Measurements from ENCODE around the gene STARD9.
"Not testable (repeated sequence)": the region's sequence is repeated elsewhere in the genome, so short reads cannot be mapped to it uniquely, and the experiment has no call there.

The STARD9 gene

DNA sequence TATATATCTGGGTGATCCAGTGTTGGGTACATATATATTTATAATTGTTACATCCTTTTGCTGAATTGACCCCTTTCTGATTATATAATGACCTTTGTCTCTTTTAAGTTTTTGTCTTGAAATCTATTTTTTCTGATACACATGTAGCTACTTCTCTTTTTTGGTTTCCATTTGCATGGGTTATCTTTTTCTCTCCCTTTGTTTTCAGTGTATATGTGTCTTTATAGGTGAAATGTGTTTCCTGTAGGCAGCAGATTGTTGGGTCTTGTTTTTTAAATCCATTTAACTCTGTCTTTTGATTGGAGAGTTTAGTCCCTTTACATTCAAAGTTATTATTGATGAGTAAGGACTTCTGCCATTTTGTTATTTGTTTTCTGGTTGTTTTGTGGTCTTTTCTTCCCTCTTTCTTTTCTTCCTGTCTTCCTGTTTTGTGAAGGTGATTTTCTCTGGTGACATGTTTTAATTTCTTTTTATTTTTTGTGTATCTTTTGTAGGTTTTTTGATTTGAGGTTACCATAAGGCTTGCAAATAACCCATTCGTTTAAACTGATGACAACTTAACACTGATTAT, 56.8 kb downstream of the STARD9 start:
- H3K9ac ChIP-seq (ENCODE audit: low read depth, low read length), result no peak overlapping the region

GRCh38 chr15:42640109-42640508, 64.7 kb downstream of the STARD9 start:
- WGBS, result 90% methylated on average over 4 of the region's 4 CpGs
- H3K4me3 ChIP-seq (ENCODE audit: low read length), result no peak overlapping the region
- H3K36me3 ChIP-seq (ENCODE audit: insufficient read depth, low read length), result peaks cover 11% of the 10 kb centered on the region; the same call in 1 of the 2 replicates

More for the DNA sequence above, 56.8 kb downstream of the STARD9 start:
- Histone ChIP-seq H3K27me3 (ENCODE audit: insufficient read depth, low read length) (no peaks in the 10 kb centered on the region), H3K9me3 (ENCODE audit: insufficient read depth, low read depth, low read length) (no peaks in the 10 kb centered on the region), H3K4me1 (ENCODE audit: insufficient read depth, low read length) (no peaks in the 10 kb centered on the region), H3K36me3 (ENCODE audit: insufficient read depth, low read length) (no peaks in the 10 kb centered on the region), H3K27ac (ENCODE audit: low read depth, low read length) (no peak overlapping the region), H3K4me3 (ENCODE audit: low read length) (no peak overlapping the region)
- no CpG with 5 or more reads among the region's 1 CpG for WGBS

GRCh38 chr15:42650208-42651066, 75.0 kb downstream of the STARD9 start:
- no peaks in the 10 kb centered on the region for H3K9me3 ChIP-seq (ENCODE audit: insufficient read depth, low read depth, low read length)
- WGBS, result 72% methylated on average over 5 of the region's 5 CpGs
- no peak overlapping the region for H3K4me3 ChIP-seq (ENCODE audit: low read length)
- no peaks in the 10 kb centered on the region for H3K4me1 ChIP-seq (ENCODE audit: insufficient read depth, low read length)
- no peaks in the 10 kb centered on the region for H3K27me3 ChIP-seq (ENCODE audit: insufficient read depth, low read length)
- H3K9ac ChIP-seq (ENCODE audit: low read depth, low read length), result no peak overlapping the region
- H3K27ac ChIP-seq (ENCODE audit: low read depth, low read length), result no peak overlapping the region
- no peaks in the 10 kb centered on the region for H3K36me3 ChIP-seq (ENCODE audit: insufficient read depth, low read length)

More at GRCh38 chr15:42640109-42640508, 64.7 kb downstream of the STARD9 start:
- no peaks in the 10 kb centered on the region for H3K9me3 ChIP-seq (ENCODE audit: insufficient read depth, low read depth, low read length)
- H3K27me3 ChIP-seq (ENCODE audit: insufficient read depth, low read length), result no peaks in the 10 kb centered on the region
- H3K27ac ChIP-seq (ENCODE audit: low read depth, low read length), result no peak overlapping the region
- H3K4me1 ChIP-seq (ENCODE audit: insufficient read depth, low read length), result no peaks in the 10 kb centered on the region
- no peak overlapping the region for H3K9ac ChIP-seq (ENCODE audit: low read depth, low read length)

DNA sequence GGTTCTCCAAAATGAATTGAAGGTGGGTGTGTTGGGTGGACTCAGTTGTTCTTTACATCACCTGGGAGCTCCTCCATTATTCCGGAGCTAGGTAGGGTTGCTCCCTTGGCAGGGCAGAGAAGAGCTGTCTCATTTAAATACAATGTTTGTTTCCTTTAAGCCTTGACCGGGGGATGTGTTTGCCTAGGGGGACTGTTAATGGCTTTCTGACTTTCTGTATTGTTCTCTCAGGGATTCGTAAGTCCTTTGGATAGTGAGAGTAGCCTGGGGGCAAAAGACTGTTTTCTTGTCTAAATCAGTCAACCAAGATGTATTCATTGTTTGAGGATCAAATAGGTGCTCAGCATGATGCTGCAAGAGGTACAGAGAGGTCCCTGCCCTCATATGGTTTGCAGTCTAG, 90.4 kb downstream of the STARD9 start:
- Histone ChIP-seq H3K36me3 (ENCODE audit: insufficient read depth, low read length) (peaks cover 15% of the 10 kb centered on the region), H3K4me3 (ENCODE audit: low read length) (no peak overlapping the region), H3K27ac (ENCODE audit: low read depth, low read length) (no peak overlapping the region), H3K9ac (ENCODE audit: low read depth, low read length) (no peak overlapping the region), H3K4me1 (ENCODE audit: insufficient read depth, low read length) (no peaks in the 10 kb centered on the region), H3K9me3 (ENCODE audit: insufficient read depth, low read depth, low read length) (no peaks in the 10 kb centered on the region), H3K27me3 (ENCODE audit: insufficient read depth, low read length) (no peaks in the 10 kb centered on the region)
- WGBS, result 75% methylated on average over 3 of the region's 3 CpGs

DNA sequence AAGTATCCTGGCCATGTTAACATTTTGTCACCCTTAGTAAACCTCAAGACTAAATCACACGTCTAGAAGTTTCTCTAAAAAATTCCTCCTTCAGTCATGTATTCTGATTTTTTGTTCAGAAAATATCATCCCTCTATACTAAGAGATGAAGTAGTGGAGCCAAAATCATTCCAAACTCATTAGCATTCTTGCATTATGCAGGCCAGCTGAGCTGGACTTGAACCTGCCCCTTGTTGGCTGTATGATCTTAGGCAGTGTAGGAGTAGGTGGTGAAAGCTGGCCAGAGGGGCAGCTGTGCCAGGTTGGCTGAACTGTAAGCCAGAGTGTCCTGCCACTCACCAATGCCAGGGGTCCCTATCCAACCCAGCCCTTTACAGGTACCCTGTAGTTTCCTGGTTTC, 92.4 kb downstream of the STARD9 start:
- no peak overlapping the region for H3K9ac ChIP-seq (ENCODE audit: low read depth, low read length)
- no peaks in the 10 kb centered on the region for H3K27me3 ChIP-seq (ENCODE audit: insufficient read depth, low read length)
- H3K4me3 ChIP-seq (ENCODE audit: low read length), result no peak overlapping the region
- no peaks in the 10 kb centered on the region for H3K9me3 ChIP-seq (ENCODE audit: insufficient read depth, low read depth, low read length)
- WGBS, result 90% methylated on average over 1 of the region's 1 CpG
- no peaks in the 10 kb centered on the region for H3K4me1 ChIP-seq (ENCODE audit: insufficient read depth, low read length)
- H3K27ac ChIP-seq (ENCODE audit: low read depth, low read length), result no peak overlapping the region
- peaks cover 15% of the 10 kb centered on the region for H3K36me3 ChIP-seq (ENCODE audit: insufficient read depth, low read length)

DNA sequence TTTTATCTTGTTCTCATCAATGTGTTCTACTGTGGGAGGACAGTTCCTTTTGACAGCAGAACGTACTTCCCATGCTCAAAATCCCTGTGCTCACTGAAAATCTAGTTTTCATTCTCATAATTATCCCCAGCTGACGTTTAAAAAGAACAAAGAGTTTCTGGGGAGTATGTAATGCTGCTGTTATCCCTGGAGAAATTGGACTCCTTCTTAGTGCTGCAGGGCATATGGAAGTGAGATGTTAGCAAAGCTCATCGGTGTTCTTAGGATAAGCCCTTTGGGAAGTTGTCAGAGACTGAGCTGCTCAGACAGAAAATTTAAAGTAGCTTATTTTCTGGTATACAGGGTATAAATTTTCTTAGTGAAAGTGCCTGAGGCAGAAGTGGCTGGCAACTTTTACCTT, 95.0 kb downstream of the STARD9 start:
- Histone ChIP-seq H3K27me3 (ENCODE audit: insufficient read depth, low read length) (no peaks in the 10 kb centered on the region), H3K36me3 (ENCODE audit: insufficient read depth, low read length) (peaks cover 16% of the 10 kb centered on the region), H3K4me1 (ENCODE audit: insufficient read depth, low read length) (no peaks in the 10 kb centered on the region), H3K9ac (ENCODE audit: low read depth, low read length) (no peak overlapping the region), H3K4me3 (ENCODE audit: low read length) (no peak overlapping the region), H3K27ac (ENCODE audit: low read depth, low read length) (no peak overlapping the region), H3K9me3 (ENCODE audit: insufficient read depth, low read depth, low read length) (no peaks in the 10 kb centered on the region)
- 89% methylated on average over 3 of the region's 3 CpGs for WGBS

DNA sequence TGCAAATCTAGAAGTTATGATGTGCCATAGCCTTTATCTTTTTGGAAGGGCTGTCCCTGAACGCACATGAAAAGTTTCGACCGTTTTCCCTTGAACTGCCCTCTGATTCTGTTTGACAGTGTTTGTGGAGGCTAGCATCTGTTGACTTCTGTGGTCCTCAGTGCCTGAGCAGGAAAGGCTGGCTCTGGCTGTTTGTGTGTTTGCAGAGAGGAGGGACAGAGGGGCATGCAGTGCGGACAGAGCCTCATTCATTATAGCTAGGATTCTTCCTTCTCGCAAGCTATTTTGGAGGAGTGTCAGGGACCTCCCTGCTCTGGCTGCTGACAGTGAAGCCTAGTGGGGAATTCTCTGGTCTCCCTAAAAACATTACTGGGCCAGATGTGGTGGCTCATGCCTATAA, 97.0 kb downstream of the STARD9 start:
- Histone ChIP-seq H3K9me3 (ENCODE audit: insufficient read depth, low read depth, low read length) (no peaks in the 10 kb centered on the region), H3K9ac (ENCODE audit: low read depth, low read length) (no peak overlapping the region), H3K27me3 (ENCODE audit: insufficient read depth, low read length) (no peaks in the 10 kb centered on the region), H3K4me1 (ENCODE audit: insufficient read depth, low read length) (no peaks in the 10 kb centered on the region), H3K4me3 (ENCODE audit: low read length) (no peak overlapping the region), H3K27ac (ENCODE audit: low read depth, low read length) (no peak overlapping the region), H3K36me3 (ENCODE audit: insufficient read depth, low read length) (peaks cover 25% of the 10 kb centered on the region)
- WGBS, result 97% methylated on average over 5 of the region's 5 CpGs

DNA sequence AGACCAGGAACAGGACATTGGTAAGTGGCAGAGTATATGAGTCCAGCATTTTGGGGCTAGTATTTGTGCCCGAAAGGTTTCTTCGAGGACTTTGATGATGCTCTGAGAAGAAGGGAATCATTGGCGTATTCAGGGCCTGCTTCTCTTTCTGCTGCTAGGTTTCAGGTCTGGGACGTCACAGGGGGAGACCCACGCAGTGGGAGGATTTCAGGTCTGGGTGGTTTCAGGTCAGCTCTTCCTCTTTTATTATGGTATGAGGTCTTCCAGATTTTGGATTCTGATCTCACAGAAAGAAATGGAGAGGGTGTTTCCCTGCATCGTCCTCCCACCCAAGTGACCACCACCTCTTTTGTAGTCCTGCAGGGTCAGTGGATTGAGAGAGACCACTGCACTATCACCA, 99.1 kb downstream of the STARD9 start:
- Histone ChIP-seq H3K4me3 (ENCODE audit: low read length) (no peak overlapping the region), H3K4me1 (ENCODE audit: insufficient read depth, low read length) (no peaks in the 10 kb centered on the region), H3K9me3 (ENCODE audit: insufficient read depth, low read depth, low read length) (no peaks in the 10 kb centered on the region), H3K27me3 (ENCODE audit: insufficient read depth, low read length) (no peaks in the 10 kb centered on the region), H3K9ac (ENCODE audit: low read depth, low read length) (no peak overlapping the region), H3K27ac (ENCODE audit: low read depth, low read length) (no peak overlapping the region), H3K36me3 (ENCODE audit: insufficient read depth, low read length) (peaks cover 20% of the 10 kb centered on the region; the same call in 1 of the 2 replicates)
- 96% methylated on average over 6 of the region's 6 CpGs for WGBS

DNA sequence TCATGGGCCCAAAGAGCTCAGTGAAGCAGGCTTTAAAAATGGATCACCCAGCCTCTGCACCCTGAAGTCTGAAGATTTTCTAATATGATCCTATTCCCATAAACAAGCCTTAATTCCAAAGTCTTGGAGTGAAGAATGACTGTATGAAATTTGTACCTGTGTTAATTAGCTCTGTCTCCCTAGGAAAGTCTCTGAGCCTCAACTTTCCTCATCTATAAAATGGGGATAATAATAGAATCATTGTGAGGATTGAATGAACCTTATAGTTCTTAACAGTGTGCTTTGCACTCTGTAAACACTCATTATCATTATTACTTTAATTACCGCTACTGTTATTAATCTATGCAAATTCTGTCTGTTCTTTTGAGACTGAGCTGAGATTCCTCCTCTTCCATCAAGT, 99.6 kb downstream of the STARD9 start:
- no peaks in the 10 kb centered on the region for H3K27me3 ChIP-seq (ENCODE audit: insufficient read depth, low read length)
- H3K27ac ChIP-seq (ENCODE audit: low read depth, low read length), result no peak overlapping the region
- H3K4me1 ChIP-seq (ENCODE audit: insufficient read depth, low read length), result no peaks in the 10 kb centered on the region
- 100% methylated on average over 1 of the region's 1 CpG for WGBS
- H3K9ac ChIP-seq (ENCODE audit: low read depth, low read length), result no peak overlapping the region
- H3K36me3 ChIP-seq (ENCODE audit: insufficient read depth, low read length), result peaks cover 19% of the 10 kb centered on the region; the same call in 1 of the 2 replicates
- no peaks in the 10 kb centered on the region for H3K9me3 ChIP-seq (ENCODE audit: insufficient read depth, low read depth, low read length)
- H3K4me3 ChIP-seq (ENCODE audit: low read length), result no peak overlapping the region

DNA sequence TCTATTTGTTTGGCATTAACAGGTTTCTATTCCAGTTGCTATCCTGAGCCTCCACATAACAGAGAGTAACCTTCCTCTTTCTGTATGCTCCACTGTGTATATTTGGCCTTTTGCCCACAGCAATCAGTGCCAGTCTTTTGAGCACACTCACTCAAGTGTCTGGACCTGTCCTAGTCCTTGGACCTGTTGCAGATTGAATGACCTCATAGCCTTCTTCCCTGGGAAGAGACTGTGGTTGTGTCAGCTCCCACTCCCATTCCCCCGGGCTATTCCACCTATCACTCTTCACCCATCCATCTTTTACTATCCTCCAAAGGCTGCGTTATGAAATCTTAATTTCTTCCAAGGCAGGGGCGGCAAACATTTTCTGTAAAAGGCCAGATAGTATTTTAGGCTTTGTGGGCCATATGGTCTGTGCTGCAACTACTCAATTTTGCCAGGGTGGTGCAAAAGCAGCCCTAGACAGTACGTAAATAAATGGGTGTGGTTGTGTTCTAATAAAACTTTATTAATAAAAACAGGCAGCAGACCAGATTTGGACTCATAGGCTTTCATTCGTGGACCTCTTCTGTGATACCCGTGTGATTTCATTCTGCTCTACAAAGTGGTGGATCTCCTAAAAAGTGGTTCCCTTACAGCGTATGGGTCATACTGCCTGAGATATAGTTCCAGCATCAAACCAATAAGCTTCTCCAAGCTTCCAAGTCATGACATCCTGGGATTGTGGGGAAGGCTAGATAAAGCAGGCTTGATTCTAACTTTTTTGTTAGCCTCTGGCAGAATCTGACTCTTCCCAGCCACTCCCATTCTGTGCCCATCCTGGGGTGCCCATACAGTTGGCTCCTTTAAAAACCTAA, 104.1 kb downstream of the STARD9 start:
- no peak overlapping the region for H3K9ac ChIP-seq (ENCODE audit: low read depth, low read length)
- 94% methylated on average over 7 of the region's 7 CpGs for WGBS
- H3K27ac ChIP-seq (ENCODE audit: low read depth, low read length), result no peak overlapping the region
- no peaks in the 10 kb centered on the region for H3K9me3 ChIP-seq (ENCODE audit: insufficient read depth, low read depth, low read length)
- no peaks in the 10 kb centered on the region for H3K27me3 ChIP-seq (ENCODE audit: insufficient read depth, low read length)
- peaks cover 49% of the 10 kb centered on the region for H3K36me3 ChIP-seq (ENCODE audit: insufficient read depth, low read length)
- H3K4me1 ChIP-seq (ENCODE audit: insufficient read depth, low read length), result no peaks in the 10 kb centered on the region
- no peak overlapping the region for H3K4me3 ChIP-seq (ENCODE audit: low read length)

DNA sequence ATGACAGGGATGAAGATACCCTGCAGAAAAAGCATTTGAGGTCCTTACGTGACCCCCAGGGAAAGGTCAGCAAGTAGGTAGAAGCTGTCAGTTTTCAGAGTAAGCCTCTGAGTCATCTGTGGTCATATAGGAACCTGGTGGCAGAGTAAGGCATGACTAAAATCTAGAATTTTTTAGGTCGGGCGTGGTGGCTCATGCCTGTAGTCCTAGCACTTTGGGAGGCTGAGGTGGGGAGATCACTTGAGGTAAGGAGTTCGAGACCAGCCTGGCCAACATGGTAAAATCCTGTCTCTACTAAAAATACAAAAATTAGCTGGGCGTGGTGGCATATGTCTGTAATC, 104.7 kb downstream of the STARD9 start:
- H3K9me3 ChIP-seq (ENCODE audit: insufficient read depth, low read depth, low read length); H3K27ac ChIP-seq (ENCODE audit: low read depth, low read length); H3K27me3 ChIP-seq (ENCODE audit: insufficient read depth, low read length); H3K4me3 ChIP-seq (ENCODE audit: low read length); H3K9ac ChIP-seq (ENCODE audit: low read depth, low read length); H3K4me1 ChIP-seq (ENCODE audit: insufficient read depth, low read length): not testable (repeated sequence)
- WGBS, result 94% methylated on average over 5 of the region's 5 CpGs
- H3K36me3 ChIP-seq (ENCODE audit: insufficient read depth, low read length), result peaks cover 51% of the 10 kb centered on the region

All from HUES64 (cell line).